HG02678 (cell line): Measurements from ENCODE around the gene IRF8.
"Not testable (repeated sequence)": the region's sequence is repeated elsewhere in the genome, so short reads cannot be mapped to it uniquely, and the experiment has no call there.

Experiments used
- ATAC-seq: cut with Tn5 transposase; IDR thresholded peaks from one replicate; pipeline ENCODE4 v1.9.1; 2021; ENCODE audit warnings: mild to moderate bottlenecking, moderate library complexity; ENCODE audit not compliant: unreplicated experiment

The IRF8 gene

DNA sequence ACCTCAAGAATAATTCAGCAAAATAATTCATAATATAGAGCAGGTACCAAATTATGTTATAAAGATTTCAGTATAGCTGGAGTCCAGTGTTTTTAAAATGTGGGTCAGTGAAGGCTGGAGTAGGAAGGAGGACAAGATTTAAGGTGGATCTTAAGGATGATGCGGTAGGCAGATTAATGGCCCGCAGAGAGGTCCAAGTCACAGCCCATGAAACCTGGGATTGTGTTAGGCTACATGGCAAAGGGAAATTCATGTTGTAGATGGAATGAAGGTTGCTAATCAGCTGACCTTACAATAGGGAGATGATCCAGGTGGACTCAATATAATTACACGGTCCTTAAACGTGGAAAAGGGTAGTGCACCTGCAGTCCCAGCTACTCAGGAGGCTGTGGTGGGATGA, 6.2 kb upstream of the IRF8 start:
- ATAC-seq = no peak

GRCh38 chr16:85894266-85894665, 4.7 kb upstream of the IRF8 start:
- ATAC-seq = no peak

- no peak for ATAC-seq
Measured at GRCh38 chr16:85897382-85897781, 1.6 kb upstream of the IRF8 start.

- ATAC-seq = no peak
Measured at GRCh38 chr16:85899444-85899843, 482 bp downstream of the IRF8 start.

GRCh38 chr16:85900027-85900792, 1.2 kb downstream of the IRF8 start:
- ATAC-seq = no peak

GRCh38 chr16:85901110-85901509, 2.1 kb downstream of the IRF8 start:
- ATAC-seq = no peak

DNA sequence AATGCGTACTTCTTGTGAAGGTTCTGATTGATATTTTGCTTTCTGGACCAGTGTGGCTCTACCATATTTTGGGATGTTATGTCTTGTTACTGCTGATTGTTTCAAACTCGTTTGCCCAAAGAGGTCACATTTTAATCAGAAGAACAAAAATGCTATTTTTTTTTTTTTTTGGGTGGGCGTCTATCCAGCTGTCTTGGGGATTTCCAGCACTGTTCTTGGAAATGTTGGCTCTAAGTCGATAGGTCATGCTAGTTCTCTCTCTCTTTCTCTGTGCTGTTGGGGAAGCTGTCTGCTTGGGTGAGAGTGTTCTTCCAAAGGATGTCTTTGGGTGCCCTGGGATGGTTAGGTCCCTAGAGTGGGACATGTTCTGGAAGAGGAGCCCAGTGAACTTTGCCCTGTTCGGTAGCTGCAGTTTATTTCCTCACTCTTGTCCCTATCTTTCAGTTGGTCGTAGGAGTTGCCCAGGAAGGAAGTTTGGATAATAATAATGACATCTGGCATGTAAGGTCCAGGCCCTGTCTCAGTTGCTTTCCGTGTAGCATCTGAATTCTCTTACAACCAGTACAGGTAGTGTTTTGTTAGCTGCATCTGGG, 2.9 kb downstream of the IRF8 start:
- no peak for ATAC-seq

GRCh38 chr16:85902366-85903155, 3.6 kb downstream of the IRF8 start:
- ATAC-seq = peak; percentile 70

- no peak for ATAC-seq
Measured at GRCh38 chr16:85903559-85903958, 4.6 kb downstream of the IRF8 start.

- no peak for ATAC-seq
Measured at GRCh38 chr16:85905110-85906095, 6.4 kb downstream of the IRF8 start.

DNA sequence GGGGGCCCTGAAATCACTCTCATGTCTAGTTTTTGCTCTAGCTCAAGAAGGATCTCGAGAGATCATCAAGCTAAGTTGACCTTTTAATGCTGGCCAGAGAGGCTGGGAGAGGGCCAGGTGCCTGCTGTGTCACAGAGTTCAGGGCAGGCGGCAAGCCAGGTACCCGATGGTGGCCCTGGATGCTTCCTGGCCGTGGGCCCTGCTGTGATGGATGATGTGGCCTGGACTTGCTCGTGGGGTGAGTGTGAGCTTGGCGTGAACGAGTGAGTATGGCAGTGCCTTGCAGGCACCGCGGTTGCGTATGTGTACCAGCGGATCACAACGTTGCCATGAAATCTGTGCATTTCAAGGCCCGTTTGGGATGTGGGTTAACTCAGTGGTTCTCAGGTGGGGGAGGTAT, 7.4 kb downstream of the IRF8 start:
- ATAC-seq = no peak

GRCh38 chr16:85907231-85907630, 8.3 kb downstream of the IRF8 start:
- ATAC-seq = not testable (repeated sequence)

DNA sequence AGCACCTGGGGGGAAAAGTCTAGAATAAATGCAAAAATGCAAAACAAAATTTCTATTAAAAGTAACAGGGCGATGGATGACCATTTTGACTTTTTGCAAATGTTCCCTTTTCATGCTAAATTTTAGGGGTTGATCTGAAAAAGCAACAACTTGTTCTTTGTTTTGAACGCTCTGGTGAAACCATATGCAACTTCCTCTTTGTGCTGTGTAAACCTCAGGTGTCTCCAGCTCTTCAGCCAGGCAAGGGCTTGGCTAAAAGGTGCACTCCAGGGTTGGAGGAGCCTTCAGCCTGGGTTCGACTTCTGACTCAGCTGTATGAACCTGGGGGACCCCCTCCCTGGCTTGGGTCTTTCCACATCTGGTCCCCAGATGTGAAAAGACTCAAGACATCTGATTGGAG, 9.5 kb downstream of the IRF8 start:
- peak; percentile 54 for ATAC-seq

DNA sequence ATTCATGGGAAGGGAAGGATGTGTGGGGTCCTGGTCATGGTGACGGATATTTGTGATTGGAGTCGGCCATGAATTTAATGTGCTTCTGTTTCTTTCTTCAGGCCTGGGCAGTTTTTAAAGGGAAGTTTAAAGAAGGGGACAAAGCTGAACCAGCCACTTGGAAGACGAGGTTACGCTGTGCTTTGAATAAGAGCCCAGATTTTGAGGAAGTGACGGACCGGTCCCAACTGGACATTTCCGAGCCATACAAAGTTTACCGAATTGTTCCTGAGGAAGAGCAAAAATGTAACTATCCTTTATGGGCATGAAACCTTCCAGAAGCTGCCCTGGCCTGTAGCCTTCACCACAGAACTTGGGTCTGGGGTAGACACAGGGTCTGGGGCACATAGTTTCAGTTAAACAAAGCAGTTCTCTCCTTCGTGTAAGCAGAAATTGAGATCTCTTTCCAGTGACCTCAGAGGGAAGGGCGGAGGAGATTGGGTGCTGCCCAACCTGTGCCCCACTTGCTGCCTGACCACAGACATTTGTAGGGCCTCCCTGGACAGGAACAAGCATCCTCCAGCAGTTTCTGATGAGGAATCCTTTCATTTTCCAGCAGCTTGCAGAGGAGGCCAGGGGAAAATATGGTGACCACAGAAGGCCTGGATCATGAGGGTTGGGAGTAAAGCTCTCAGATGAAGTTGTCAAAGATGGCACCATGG, 10.1 kb downstream of the IRF8 start:
- ATAC-seq = no peak

DNA sequence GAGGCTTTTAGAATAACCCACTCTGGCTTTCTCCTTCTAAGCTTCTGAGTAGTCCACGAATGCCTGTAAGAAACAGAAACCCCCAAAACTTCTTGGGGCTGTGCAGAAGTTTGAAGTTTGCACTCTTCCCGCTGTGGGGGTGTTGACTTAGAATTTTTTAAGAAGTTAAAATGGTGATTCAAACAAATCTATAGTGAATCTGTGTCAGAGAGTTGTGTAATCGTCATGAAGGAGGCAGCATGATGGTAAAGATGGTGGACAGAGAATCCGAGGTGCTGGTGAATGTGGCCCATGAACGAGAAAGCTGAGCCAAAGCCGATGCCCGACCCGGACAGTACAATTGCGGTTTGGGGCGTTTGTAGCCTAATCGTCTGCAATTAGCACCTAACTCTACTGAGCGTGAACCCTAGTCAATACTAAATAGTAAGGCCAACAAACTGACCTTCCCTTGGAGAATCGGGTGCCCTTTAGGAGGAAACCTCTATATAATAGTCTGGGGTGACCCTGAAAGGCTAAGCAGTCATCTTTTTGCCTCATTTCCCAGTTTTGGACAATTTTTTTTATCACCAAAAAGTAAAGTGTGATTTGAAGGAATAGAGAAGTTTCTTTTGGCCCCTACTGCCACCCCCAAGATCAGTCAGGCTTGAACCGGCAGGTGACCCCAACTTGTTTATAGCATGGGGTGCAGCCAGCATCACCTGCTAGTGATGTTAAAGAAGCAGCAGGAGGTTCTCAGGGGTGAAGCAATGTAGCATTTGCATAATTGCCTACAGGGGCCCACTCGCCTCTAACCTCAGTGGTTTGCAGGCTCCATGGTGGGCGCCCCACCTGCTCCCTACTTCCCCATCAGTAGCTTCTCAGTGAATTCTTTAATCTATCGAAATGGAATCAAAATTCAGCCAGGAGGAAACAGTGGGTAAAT, 11.2 kb downstream of the IRF8 start:
- no peak for ATAC-seq

DNA sequence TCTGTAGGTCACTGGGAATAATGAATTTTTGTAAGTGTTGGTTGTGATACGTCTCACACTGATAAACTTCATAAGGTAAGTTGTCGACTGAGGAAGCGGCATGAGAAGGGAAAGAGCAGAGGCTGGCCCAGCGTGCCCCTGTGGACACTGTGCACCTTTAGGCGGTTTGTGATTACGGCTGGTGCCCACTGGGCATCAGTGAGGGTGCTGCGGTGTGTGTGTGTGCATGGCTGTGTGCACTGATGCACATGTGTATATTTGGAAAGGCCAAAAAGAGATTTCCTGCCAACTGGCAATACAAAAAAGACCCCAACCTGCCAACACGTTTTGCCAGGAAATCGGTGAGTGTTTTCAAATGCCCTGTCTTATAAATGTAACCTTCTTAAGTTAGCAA, 11.9 kb downstream of the IRF8 start:
- ATAC-seq = no peak

- ATAC-seq = no peak
Measured at GRCh38 chr16:85911251-85911930, 12.4 kb downstream of the IRF8 start.

GRCh38 chr16:85912211-85912974, 13.4 kb downstream of the IRF8 start:
- no peak for ATAC-seq
